Endothelial cell of hepatic sinusoid (primary cell): ENCODE data around the gene COTL1.

Experiments
- in situ Hi-C: cut with HindIII; loops from 2 replicates; pipeline ENCODE4 v1.10.0; 2017; ENCODE audit warnings: low sequenced_read_pairs

The COTL1 gene

DNA sequence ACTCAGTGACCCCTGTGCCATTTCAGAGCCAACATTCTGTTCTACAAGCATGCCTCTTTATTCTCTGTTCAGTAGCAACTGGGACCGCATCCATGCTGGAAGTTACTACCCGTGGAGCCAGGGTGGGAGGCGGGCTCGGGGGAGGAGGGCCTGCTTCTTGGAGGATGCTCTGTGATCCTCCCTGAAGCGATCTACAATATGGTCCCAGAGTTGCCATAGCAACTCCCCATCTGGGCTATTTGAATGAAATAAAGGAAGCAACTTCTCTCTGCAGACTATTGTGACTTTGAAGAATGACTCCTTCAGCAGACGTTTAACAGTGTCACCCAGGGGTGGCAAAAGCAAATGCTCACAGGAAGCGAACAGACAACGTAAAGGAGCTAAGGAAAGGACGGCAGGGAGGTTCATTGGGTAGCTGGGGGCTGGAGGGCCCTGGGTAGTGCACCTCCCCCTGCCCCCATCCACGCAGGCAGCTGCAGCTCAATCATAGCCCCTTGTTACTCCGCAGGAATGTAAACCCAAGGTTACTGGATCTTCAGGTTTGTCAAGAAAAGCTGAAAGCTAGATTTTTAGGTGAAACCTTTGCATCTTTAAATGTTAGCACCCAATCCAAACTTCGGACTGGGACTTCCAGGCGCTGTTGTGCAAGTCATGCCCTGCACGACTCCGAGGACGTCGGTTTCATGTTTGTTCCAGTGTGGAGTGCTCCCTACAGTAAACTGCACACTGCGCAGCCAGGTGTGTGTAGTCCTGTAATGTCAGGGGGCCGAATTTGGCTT, 62.3 kb downstream of the COTL1 start:
- in situ Hi-C loops = no loop called here

DNA sequence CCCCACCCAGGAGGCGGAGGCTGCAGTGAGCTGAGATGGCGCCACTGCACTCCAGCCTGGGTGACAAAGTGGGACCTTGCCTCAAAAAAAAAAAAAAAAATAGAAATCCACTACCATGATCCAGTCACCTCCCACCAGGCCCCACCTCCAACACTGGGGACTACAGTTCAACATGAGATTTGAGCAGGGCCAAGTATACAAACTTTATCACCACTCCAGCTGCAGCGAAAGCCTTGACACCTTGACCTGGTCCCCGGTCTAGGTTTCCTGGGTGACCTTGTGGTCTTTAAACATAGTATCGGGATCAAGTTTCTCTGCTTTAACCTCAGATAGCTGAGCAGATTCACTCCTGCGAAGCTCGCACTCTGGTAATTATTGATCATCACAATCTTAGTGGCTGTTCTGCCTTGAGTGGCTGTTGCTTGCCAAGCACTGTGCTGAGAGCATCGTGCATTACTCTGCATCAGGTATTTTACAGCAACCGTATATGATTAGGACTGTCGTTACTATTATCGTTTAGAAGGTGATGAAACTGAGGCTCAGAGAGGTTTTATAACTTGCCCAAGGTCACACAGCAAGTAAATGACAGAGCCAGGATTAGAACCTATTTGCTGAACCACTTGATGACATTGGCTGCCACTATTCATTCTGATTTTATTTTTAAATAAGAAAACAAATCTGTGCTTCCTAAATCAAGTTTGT, 63.1 kb downstream of the COTL1 start:
- in situ Hi-C loops = no loop called here

DNA sequence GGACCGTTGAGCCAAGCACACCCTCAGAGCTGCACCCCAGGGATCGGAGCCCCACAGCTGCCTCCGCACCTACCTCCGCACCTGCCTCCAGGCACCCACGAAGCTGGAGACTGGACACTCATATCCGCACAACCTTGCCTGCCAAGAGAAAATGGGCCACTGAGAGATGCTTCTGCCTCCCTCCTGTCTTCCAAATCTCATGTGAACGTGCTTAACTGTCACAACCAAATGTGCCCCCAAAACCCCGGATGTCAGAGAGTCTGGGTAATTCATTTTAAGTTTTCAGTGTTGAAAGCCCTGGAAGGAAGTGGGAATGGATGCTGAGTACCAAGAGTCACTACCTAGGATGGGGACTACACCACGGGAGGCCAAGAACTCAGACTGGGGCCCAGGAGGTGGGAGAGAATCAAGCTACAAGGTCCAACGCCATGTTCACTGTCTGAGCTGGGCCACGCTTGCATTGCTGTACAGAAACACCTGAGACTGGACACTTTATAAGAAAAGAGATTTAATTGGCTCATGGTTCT, 63.9 kb downstream of the COTL1 start:
- in situ Hi-C loops = no loop called here

DNA sequence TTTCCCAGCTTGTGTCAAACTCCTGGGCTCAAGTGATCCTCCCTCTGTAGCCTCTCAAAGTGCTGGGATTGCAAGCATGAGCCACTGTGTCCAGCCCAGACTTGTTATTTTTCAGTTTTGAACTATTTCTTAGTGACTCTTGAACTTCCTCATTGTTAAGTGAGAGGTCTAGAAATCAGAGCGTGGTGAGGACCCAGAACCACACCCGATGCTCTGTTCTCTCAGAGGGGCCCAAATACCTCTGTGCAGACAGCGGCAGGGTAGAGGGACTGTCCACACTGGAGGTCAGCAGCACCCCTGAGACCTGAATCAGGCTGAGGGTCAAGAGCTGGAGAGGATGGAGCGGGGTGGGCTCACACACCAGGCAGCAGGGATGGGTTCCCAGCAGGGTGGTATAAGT, 65.7 kb downstream of the COTL1 start:
- in situ Hi-C loops = no loop called here

DNA sequence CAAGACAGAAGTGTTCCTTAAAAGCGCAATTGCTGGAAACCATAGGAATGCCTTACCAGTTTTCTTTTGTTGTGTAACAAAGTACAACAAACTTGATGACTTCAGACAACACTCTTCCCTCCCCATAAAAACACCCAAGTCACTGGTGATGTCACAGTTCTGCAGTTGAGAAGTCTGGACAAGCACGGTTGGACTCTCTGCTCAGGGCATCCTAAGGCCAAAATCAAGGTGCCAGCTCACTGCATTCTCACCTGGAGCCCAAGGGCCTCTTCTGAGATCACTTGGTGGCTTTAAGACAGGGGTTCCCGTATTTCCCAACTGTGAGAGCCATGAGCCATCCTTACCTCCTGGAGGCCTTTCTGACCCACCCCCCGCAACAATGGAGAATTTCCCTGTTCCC, 67.8 kb downstream of the COTL1 start:
- in situ Hi-C loops = no loop called here

DNA sequence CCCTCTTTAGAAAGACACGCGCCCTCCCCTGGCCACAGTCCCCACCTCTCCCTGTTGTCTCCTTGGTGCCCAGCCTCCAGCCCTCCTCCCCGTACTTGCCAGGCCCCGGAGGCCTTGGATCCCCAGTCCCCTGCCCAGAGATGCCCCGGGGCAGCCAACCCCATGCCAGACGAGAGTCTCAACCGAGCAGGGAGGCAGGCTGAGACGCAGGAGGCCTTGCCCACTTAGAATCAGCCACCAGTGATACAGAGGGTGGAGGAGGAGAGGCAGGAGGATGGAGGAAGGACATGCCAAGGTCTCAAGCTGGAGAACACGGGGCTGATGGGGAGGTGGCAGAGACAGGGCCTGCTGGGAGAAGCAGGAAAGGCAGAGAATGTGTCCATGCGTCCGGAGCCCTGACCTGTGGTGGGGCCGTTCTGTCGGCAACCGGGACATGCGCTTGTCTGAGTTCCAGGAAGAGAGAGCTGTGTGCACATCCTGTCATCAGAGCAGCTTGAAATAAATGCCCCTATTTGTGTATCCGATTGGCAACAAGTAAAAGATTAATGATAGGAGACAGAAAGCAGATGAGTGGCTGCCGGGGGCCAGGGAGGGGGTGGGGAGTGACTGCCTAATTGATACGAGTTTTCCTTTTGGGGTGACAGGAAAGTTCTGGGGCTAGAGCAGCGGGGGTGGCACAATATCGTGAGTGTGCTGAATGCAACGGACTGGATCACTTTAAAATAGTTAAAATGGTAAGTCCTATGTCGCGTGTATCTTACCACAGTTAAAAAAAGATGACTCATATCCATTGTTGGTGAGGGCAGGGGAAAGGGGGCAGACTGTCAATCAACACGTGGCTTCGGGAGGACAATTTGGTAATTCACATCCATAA, 68.7 kb downstream of the COTL1 start:
- in situ Hi-C loops = no loop called here

DNA sequence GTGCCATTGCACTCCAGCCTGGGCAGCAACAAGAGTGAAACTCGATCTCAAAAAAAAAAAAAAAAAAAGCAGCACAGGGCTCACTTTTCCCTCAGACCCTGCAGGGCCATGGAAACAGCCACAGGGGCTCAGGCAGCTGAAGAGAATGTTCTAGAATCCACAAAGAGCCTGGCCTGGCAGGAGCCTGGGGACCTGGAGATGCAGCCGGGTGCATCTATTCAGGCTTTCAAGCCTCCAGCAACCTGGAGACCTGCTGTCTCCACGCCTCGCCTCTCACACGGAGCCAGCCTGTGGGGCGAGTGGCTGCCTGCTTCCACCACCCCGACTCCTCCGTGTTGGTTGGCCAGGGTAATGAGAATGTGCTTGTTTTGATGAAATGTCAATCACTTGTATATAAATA, 69.4 kb downstream of the COTL1 start:
- in situ Hi-C loops = no loop called here

DNA sequence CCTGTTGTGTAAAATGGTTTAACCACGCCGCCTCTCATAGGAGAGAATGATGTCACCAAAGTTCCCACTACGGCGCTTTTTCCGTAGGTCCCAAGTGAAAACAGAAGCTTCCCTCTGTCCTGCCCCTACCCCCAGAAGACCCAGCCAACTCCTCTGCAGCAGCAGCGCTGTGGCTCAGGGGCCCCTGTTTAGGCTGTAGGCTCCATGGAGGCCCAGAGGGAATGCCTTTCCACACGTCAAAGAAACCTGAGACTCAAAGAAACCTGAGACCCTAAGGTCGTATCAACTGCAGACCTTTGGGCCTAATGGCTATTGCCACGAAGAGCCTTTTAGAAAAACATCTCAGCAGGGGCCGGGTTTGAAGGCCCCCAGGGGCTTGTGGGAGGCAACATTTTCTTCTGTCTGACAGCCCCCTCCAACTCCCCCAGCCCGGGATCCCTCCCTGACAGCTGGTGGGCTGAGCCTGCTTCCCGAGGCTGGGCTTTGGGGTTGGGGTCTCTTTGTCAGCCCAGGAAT, 70.3 kb downstream of the COTL1 start:
- in situ Hi-C loops = no loop called here

DNA sequence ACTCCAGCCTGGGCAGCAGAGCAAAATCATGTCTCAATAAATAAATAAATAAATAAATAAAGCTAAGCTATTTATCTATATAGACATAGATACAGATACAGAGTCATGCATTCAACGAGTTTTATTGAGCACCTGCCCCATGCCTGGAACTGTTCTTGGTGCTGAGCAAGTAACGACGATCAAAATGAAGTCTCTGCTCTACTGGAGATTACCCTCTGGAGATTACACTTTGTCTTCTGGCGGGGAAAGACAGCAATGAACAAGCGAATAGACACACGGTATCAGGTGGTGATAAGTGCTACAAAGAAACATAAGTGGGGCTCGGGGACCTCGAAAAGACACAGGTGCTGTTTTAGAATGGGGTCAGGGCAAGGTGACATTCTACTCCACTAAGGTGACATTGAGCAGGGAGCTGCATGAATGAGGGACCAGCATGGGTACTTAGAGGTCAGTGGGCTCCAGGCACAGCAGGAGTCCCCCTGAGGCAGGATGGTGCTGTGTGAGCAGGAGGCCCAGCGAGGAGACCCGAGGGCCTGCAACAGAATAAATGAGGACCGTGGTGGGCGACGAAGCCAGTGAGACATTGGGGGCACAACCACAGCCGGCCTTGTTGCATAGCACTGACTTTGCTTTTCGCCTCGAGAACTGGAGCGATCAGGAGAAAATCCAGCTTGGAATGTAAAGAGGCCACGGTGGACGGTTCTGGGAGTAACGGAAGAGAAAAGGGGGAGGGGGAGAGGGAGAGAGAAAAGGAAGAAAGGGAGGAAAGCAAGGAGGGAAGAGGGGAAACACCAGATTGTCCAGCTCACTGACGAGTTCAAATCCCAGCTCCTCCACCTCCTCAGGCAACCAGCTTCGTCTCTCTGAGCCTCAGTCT, 71.0 kb downstream of the COTL1 start:
- in situ Hi-C loops = no loop called here

DNA sequence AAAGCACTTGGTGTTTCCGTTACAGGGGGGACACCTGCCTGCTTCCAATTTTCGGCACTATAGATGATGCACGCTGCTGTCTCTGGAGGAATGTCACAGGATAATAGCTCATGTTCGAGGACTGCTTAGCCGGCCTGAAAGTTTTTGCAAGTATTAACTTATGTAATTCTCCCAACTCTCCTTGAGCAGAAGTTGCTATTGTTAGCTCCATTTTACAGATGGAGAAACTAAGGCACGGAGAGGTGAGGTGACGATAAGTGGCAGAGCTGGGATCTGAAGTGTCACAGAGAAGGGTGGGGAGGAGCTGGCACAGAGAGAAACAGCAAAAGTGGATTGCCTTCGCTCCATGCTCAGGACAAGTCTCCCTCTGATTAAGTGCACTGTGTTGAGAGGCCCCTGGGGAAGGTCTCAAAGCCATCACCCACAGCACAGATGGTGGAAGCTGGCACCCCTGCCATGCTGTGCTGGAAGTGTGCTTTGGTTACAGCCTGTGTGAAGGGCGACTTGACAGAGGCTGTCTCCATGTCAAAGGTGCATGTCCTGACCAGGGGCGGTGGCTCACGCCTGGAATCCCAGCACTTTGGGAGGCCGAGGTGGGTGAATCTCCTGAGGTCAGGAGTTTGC, 72.7 kb downstream of the COTL1 start:
- in situ Hi-C loops = no loop called here

DNA sequence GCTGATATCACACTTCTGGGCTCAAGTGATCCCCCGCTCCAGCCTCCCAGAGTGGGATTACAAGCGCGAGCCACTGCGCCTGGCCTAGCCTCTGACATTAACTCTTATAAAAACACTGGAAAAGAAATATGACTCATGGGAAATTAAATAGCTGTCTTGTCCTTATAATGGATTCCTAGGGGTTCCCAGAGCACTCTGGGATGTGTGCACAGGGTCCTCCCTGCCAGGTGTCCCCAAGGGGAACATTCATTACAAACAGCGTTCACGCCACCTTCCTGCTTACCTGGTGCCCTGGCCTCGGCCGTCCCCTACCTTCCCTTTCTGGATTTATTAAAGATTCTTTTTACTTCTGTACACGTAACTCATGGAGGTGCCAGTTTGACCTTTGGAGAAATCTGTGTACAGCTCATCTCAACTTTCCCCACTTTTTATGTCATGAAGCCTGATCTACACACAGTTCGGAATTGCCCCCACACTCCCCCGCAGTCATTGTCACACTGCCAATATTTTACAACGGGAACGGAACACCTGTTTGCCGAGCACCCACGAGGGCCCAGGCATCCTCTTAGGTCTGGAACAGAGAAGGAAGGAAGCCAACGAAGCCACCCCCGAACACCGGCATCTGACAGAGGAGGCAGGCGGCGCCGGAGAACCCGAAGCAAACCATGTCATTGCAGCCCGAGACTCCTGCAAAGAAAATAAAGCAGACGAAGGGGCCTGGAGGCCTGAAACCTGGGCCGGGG, 73.7 kb downstream of the COTL1 start:
- in situ Hi-C loops = no loop called here

DNA sequence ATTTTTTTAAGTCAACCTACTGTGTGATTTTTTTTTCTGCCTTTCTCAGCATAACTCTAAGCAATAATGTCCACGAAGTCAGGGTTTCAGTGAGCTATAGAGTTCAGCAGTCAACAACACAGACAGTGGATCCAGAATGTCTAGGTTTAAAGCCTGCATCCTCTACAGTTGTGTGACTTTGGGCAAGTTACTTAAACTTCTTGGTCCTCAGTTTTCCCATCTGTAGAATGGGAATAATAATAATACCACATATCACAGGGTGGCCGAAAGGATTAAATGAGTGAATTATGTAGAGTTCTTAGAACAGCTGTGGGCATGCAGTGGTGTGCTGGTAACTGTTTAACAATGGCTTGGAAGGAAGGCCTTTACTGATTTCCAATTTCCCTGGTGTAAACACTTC, 74.6 kb downstream of the COTL1 start:
- in situ Hi-C loops = no loop called here

DNA sequence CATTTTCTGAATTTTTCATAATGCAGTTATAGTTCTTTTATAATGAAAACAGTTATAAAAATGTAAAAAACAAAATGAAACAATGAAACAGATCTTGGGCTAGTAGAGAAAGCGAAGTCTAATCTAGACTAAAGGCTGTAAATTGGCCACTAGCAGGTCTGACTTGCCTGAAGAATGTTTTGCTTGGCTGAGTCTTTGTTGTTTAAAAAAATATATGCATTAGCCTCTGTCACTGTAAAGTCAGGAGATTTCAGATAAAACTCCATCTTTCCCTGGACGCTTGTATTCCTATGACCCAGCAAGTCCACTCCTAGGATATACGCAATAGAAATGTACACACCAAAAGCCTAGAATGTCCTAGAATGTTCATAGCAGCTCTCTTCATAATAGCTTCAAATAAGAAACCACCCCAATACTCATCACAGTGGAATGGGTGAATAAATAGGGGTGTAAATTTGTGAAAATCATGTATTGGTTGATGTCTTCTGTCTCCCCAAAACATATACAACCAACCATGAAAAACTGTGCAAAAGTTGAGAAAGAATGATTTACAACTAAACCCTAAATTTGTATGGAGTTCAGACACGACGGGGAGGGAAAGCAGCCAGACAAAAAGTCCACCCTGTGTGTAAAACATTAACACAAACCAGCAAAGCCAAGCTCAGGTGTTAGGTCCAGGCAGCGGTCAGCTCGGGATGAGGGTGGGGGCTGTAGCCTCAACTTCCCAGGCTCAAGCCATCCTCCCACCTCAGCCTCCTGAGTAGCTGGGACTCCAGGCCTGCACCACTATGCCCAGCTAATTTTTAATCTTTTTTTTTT, 75.7 kb downstream of the COTL1 start:
- in situ Hi-C loops = no loop called here

DNA sequence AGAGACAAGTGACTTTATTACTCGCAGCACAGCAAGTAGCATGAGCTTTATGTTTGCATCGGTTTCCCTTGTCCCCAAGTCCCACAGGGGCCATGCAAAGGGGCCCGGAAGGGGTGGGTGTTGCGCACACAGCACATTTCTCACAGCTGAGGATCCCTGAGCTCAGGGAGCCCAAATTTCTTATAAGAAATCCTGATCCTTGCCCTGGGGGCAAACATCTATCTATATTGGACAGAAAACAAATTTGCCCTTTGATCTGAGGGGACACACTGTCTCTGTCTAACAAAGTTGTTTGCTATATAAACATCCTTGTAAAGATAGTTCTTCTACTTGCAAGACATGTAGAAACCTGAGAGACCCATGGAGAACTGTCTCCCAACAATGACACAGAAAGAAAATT, 77.7 kb downstream of the COTL1 start:
- in situ Hi-C loops = no loop called here

DNA sequence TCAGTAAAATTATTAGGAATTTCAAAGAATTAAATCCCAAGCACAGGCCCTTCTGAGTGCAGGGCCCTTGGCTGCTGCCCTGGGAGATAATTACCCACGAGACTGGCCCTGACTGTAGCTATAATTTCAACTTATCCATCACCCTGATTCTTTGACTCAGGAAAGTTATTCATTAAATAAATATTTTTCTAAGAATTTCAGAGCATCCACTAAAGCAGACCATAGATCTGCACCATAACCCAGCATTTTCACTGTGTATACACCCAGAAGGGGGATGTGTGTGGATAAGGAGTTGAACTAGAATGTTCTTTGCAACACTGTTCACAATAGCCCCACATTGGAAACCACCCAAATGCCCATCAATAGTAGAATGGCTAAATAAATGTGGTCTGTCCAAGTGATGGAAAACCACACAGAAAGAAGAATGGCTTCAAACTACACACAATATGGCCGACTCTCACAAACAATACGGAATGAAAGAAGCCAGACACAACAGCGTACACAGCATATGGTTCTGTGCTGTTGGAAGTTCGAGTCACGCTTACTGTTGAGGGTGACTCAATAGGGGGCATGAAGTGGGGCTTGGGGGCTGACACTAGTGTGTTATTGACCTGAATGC, 79.5 kb downstream of the COTL1 start:
- in situ Hi-C loops = loop anchor here (5.0 kb wide), 1 partner anchor 79 kb away; the partner anchor contains the start of gene COTL1

DNA sequence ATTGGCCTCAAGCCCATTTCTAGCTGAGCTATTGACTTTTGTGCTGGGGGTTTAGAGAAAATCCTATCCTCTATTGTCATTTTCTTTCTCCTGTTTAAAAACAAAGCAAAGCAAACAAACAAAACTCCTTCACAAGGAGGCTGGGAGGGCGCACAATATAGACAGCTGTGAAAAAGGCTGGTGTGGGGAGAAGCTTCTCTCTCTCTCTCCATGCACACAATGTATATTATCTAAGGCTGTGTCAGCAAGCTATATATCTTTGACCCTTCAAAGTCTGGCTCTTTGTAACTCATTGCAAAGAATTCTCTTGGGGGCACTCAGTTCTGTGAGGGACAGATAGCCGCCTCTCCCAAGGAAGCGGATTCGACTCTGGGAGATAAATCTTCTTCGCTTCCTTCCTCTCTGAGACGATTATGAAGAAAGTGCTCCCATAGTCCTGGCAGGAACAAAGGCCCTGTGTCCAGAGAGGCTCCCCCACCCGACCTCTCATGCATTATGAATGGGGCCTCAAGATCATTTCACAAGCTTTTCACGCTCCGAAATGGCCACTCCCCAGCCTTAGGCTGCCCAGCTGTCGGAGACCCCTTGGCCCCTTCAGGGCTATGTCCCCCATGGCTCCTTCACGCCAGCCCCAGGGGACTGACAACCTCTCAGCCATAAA, 80.3 kb downstream of the COTL1 start:
- in situ Hi-C loops = loop anchor here (5.0 kb wide), 1 partner anchor 80 kb away; the partner anchor contains the start of gene COTL1

DNA sequence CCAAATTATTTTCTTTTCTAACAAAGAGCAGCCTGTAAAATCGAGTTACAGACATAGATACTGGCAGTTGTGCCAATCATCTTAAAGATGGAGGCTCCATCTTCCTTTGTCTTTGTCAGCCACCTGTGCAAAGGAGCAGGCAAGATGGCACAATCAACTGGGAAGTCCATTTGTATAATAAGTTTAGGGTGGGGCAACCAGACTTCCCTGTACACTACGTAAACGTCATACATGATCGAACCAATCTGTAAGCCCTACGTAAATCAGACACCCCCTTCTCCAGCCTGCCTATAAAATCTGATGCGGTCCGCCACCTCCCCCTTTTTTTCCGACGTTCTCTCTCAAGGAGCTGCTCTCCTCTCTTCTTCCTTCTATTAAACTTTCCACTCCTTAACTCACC, 82.0 kb downstream of the COTL1 start:
- in situ Hi-C loops = loop anchor here (5.0 kb wide), 1 partner anchor 81 kb away; the partner anchor contains the start of gene COTL1
